Measurements from ENCODE around the gene PMP22.
"Not testable (repeated sequence)": the region's sequence is repeated elsewhere in the genome, so short reads cannot be mapped to it uniquely, and the experiment has no call there.

PMP22 gene

GRCh38 chr17:15200574-15200973 is 64.6 kb downstream of the PMP22 start:
- not testable (repeated sequence) for DNase-seq

- no peak for DNase-seq
Observed at GRCh38 chr17:15197229-15197628, 67.9 kb downstream of the PMP22 start.

GRCh38 chr17:15194859-15195277 is 70.3 kb downstream of the PMP22 start:
- no peak for DNase-seq

GRCh38 chr17:15185625-15185991 is 79.5 kb downstream of the PMP22 start:
- no peak for DNase-seq

GRCh38 chr17:15184872-15185624 is 80.1 kb downstream of the PMP22 start:
- DNase-seq = no peak

- no peak for DNase-seq
Observed at GRCh38 chr17:15181816-15182215, 83.3 kb downstream of the PMP22 start.

- no peak for DNase-seq
Observed at GRCh38 chr17:15181333-15181732, 83.8 kb downstream of the PMP22 start.

- DNase-seq = no peak
Observed at GRCh38 chr17:15180121-15180561, 85.0 kb downstream of the PMP22 start.
